Esophagus squamous epithelium (tissue), 4 donors: ENCODE measurements around the gene CPNE4.

Experiments
- POLR2A ChIP-seq, 4 donors: fragments of 450-650 bp; IDR thresholded peaks; one replicate each; pipeline ENCODE4 v1.6.1; 2017; ENCODE audit warnings: antibody characterized with exemption in 4 of 4, mild to moderate bottlenecking in 4 of 4, moderate library complexity in 3 of 4
- TF ChIP-seq, protein P1 (sequence below), 6 experiments: fragments of 450-650 bp in 4 of 6; fragments of 200-600 bp in 2 of 6; sonication (generic) in 2 of 6; IDR thresholded peaks; one replicate each; pipeline ENCODE4 v1.5.1; 2016 to 2019; ENCODE audit warnings: antibody characterized with exemption in 6 of 6, mild to moderate bottlenecking in 4 of 6, moderate library complexity in 4 of 6

DNA sequence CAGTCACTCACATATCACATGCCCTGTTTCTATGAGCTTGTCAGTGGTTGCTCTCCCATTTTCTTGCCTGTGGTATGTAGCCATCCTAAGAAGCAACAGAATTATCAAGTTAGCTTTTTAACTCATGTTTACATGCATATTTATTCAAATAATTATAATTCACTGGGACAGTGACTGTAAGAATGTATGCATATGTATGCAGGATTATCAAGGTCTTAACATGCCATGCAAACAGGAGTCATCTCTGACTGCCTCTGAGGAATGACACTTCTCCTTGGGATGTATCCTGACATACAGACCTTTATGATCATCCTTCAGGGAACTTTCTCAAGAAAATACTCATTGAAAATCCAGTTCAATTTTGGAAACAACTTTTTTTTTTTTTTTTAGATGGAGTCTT is 240.9 kb downstream of the CPNE4 start:
- TF ChIP-seq, protein P1, sequence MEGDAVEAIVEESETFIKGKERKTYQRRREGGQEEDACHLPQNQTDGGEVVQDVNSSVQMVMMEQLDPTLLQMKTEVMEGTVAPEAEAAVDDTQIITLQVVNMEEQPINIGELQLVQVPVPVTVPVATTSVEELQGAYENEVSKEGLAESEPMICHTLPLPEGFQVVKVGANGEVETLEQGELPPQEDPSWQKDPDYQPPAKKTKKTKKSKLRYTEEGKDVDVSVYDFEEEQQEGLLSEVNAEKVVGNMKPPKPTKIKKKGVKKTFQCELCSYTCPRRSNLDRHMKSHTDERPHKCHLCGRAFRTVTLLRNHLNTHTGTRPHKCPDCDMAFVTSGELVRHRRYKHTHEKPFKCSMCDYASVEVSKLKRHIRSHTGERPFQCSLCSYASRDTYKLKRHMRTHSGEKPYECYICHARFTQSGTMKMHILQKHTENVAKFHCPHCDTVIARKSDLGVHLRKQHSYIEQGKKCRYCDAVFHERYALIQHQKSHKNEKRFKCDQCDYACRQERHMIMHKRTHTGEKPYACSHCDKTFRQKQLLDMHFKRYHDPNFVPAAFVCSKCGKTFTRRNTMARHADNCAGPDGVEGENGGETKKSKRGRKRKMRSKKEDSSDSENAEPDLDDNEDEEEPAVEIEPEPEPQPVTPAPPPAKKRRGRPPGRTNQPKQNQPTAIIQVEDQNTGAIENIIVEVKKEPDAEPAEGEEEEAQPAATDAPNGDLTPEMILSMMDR (IDR thresholded peaks at IDR 0.05) = no peak
- no peak for TF ChIP-seq POLR2A (IDR thresholded peaks at IDR 0.05)
